ENCODE data around the gene IL22RA1. TPM values are rescaled to one million over a fixed set of nuclear protein-coding genes. Genes with fewer than 3 reads are reported as not detected.

Gene IL22RA1
- total and polyA plus RNA-seq, 9 of the 15 experiments (the other 6 are each of a cell fraction or from before 2014, with no cell fraction given): not detected

GRCh38 chr1:24150234-24151174 lies 7.6 kb upstream of the IL22RA1 start (continued):
- TF ChIP-seq ZBTB11 (CRISPR knock-in tag; IDR thresholded peaks at IDR 0.05): no peak
- peak in 1 of 2 experiments; percentile 29; a peak in 1 of 4 replicates for TF ChIP-seq RCOR1 (IDR thresholded peaks at IDR 0.05; ENCODE audit: borderline replicate concordance in 1 of 2, low read depth in 2 of 2, low read length in 2 of 2)
- TF ChIP-seq, protein P1, sequence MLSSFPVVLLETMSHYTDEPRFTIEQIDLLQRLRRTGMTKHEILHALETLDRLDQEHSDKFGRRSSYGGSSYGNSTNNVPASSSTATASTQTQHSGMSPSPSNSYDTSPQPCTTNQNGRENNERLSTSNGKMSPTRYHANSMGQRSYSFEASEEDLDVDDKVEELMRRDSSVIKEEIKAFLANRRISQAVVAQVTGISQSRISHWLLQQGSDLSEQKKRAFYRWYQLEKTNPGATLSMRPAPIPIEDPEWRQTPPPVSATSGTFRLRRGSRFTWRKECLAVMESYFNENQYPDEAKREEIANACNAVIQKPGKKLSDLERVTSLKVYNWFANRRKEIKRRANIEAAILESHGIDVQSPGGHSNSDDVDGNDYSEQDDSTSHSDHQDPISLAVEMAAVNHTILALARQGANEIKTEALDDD (IDR thresholded peaks at IDR 0.05): 0 out of 2 replicates have a peak, but pooled peaks have one; percentile 12
- 0 out of 2 replicates have a peak, but pooled peaks have one; percentile 14 for TF ChIP-seq TEAD4 (IDR thresholded peaks at IDR 0.05; ENCODE audit: low read length)
- no peak for TF ChIP-seq TEAD4 (CRISPR knock-in tag; IDR thresholded peaks at IDR 0.05; ENCODE audit: borderline replicate concordance)
- peak; percentile 32 for TF ChIP-seq VEZF1 (CRISPR knock-in tag; IDR thresholded peaks at IDR 0.05)
- peak; percentile 38 to 64 for TF ChIP-seq RAD21 (CRISPR knock-in tag; conservative IDR thresholded peaks at IDR 0.05 in 1 of 2, IDR thresholded peaks at IDR 0.05 in 1 of 2)
- no peak for TF ChIP-seq CXXC5 (CRISPR knock-in tag; IDR thresholded peaks at IDR 0.05)
- TF ChIP-seq DMBX1 (CRISPR knock-in tag; IDR thresholded peaks at IDR 0.05; ENCODE audit: borderline replicate concordance): peak; percentile 40; the same call in 1 of the 2 replicates
- no peak for TF ChIP-seq MAFG (tag; conservative IDR thresholded peaks at IDR 0.05)
- TF ChIP-seq NRF1 (conservative IDR thresholded peaks at IDR 0.05 in 1 of 2, IDR thresholded peaks at IDR 0.05 in 1 of 2): peak; percentile 7 to 32; a peak in 1 of 4 replicates

All from K562 (cell line).